Coronary artery (tissue), 2 donors: Measurements from ENCODE around the gene FBF1.

Experiments
- DNase-seq: peaks from one replicate; pipeline ENCODE4 v3.0.0-alpha.2; 2017; ENCODE audit warnings: low spot score
- H3K27ac ChIP-seq, 2 donors: fragments of 200-600 bp; sonication (generic); one replicate each; pipeline ENCODE4 v1.5.1; 2016 to 2019
- H3K4me3 ChIP-seq: fragments of 200-600 bp; sonication (generic); 2 replicates; pipeline ENCODE4 v1.5.1; 2016; ENCODE audit warnings: mild to moderate bottlenecking, moderate library complexity
- TF ChIP-seq, protein P1 (sequence below): fragments of 200-600 bp; sonication (generic); IDR thresholded peaks from one replicate; pipeline ENCODE4 v1.5.1; 2019; ENCODE audit warnings: antibody characterized with exemption

Gene FBF1

DNA sequence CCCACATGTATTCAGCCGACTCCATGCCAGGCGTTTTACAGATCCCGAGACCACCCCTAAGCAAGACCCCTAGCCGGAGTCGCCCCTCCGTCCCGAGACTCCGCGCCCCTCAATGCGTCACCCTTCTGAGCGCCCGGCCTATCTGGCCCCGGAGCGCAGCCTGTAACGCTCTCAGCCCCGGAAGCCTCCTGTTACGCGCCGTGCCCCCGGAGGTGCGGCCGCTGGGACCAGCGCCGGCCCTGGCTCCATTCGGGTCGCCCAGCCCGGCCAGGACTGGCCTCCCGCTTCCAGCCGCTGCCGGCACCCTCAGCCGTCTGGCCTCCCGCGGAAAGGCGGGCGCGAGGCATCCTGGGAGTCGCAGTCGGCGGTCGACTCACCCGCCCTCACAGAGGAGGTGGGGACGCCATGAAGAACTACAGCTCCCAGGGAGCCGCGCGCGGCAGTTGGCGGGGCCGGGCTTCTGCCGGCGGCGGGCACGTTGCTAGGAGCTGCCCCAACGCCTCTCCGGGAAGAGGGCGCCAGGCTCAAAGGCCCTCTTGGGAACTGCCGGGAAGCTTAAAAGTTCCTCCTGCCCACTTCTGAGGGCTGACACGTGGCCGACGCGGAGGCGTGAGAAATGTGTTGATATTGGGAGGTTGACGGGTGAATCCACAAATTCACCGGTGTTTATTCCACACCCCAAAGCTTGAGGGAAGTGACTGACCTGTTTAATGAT, at the start of gene FBF1:
TSS of gene FBF1 (minus strand) at position 316 of the 715 bp plus-strand sequence. CDS start 2,893 bp downstream, outside the sequence.
- DNase-seq: peak; percentile 95
- TF ChIP-seq, protein P1, sequence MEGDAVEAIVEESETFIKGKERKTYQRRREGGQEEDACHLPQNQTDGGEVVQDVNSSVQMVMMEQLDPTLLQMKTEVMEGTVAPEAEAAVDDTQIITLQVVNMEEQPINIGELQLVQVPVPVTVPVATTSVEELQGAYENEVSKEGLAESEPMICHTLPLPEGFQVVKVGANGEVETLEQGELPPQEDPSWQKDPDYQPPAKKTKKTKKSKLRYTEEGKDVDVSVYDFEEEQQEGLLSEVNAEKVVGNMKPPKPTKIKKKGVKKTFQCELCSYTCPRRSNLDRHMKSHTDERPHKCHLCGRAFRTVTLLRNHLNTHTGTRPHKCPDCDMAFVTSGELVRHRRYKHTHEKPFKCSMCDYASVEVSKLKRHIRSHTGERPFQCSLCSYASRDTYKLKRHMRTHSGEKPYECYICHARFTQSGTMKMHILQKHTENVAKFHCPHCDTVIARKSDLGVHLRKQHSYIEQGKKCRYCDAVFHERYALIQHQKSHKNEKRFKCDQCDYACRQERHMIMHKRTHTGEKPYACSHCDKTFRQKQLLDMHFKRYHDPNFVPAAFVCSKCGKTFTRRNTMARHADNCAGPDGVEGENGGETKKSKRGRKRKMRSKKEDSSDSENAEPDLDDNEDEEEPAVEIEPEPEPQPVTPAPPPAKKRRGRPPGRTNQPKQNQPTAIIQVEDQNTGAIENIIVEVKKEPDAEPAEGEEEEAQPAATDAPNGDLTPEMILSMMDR: no peak
- peak within 1 kb of the TSS; percentile 90 for H3K4me3 ChIP-seq
- H3K27ac ChIP-seq: peak within 1 kb of the TSS; percentile 66 to 88

DNA sequence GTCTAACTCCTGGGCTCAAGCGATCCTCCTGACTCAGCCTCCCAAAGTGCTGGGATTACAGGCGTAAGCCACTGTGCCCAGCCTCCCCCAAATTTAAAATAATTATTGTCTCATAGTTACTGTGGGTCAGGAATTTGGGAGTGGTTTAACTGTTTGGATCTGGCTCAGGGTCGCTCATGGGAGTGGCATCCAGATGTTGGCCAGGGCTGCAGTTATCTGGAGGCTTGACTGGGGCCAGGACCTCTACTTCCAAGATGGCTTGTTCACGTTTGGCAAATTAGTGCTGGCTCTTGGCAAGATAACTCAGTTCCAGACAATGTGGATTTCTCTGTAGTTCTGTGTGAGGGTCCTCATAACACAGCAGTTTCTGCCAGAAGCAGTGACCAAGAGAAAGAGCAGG, 46.2 kb upstream of the FBF1 start:
- Histone ChIP-seq H3K4me3 (no peak overlapping the region), H3K27ac (no peak overlapping the region)
- TF ChIP-seq, protein P1: no peak
- no peak for DNase-seq

DNA sequence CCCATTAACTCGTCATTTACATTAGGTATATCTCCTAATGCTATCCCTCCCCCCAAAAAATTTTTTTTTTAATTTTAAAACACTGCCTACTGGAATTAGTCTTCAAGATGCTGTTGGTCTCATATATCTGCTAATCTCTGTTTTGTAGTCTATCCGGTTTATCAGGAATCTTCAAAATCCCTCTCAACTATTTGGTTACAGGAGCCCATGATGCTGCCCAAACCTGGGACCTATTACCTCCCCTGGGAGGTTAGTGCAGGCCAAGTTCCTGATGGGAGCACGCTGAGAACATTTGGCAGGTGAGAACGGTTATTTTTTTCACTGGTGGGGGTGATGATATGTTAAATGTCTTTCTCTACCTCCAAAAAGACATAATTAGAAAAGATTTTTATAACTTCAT, 45.1 kb upstream of the FBF1 start:
- Histone ChIP-seq H3K27ac (no peak overlapping the region), H3K4me3 (no peak overlapping the region)
- TF ChIP-seq, protein P1: no peak
- DNase-seq: no peak

GRCh38 chr17:75983501-75984181, 42.8 kb upstream of the FBF1 start:
- H3K4me3 ChIP-seq: no peak overlapping the region
- TF ChIP-seq, protein P1: no peak
- no peak overlapping the region for H3K27ac ChIP-seq
- no peak for DNase-seq

DNA sequence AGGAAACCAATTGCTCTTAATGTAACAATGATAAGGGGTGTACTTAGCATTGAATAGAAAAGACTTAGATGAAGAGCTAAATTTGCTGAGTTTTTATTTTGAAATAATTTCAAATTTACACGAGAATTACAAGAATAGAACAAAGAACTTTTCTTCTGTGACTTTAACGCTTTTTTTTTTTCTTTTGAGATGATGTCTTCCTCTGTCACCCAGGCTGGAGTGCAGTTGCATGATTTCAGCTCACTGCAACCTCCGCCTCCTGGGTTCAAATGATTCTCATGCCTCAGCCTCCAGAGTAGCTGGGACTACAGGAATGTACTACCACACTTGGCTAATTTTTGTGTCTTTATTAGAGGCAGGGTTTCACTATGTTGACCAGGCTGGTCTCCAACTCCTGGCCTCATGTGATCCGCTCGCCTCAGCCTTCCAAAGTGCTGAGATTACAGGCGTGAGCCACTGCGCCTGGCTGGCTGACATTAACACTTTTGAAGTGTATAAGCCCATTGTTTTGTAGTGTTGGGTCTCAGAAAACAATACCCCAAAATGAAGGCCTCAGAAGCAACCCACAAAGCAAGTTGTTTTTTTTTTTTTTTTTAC, 40.3 kb upstream of the FBF1 start:
- Histone ChIP-seq H3K4me3 (no peak overlapping the region), H3K27ac (peak overlapping the region in 1 of 2 donors; percentile 9)
- DNase-seq: no peak
- TF ChIP-seq, protein P1: no peak

DNA sequence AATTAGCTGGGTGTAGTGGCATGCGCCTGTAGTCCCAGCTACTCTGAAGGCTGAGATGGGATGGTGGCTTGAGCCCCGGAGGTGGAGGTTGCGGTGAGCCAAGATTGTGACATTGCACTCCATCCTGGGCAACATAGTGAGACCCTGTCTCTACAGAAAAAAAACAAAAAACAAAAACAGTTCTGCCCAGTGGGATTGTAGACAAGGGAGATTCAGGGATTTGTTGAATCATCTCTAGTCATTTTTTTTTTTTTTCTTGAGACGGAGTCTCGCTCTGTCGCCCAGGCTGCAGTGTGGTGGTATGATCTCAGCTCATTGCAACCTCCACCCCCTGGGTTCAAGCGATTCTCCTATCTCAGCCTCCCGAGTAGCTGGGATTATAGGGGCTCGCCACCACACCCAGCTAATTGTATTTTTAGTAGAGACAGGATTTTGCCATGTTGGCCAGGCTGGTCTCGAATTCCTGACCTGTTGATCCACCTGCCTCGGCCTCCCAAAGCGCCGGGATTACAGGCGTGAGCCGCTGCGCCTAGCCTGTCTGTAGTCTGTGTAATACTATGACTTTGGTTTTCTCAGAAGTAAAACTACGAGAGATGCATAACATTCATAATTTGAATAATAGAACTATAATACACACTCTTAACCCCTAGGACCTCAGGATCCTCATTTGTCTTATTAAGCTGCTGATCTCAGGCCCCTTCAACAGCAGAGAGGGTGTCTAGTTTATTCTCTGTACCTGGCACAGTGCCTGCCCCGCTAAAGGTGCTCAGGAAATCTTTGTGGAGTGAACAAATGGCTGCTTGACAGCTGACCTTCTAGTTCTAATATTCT, 39.6 kb upstream of the FBF1 start:
- Histone ChIP-seq H3K4me3 (peak overlapping the region; percentile 79), H3K27ac (peak overlapping the region; percentile 95 to 96)
- no peak for DNase-seq
- TF ChIP-seq, protein P1: no peak
